Adipose tissue (tissue), 3 donors: ENCODE results near the gene CNIH1. TPM values are rescaled to one million over a fixed set of nuclear protein-coding genes. Genes with fewer than 3 reads are reported as not detected.
A peak's percentile ranks its signal among the peaks of the same experiment; 100 is the strongest.
"Not testable (repeated sequence)": the region's sequence is repeated elsewhere in the genome, so short reads cannot be mapped to it uniquely, and the experiment has no call there.

Source experiments
- H3K27ac ChIP-seq: one replicate; pipeline ENCODE4 v1.5.1; 2013; ENCODE audit warnings: low read depth, low read length
- WGBS, 3 donors: extraction: QIAGEN DNeasy Blood & Tissue Kit; methylation state at CpG; one replicate each; pipeline ENCODE4 v1.1.7; 2013; 5-methylcytosine and 5-hydroxymethylcytosine counted together
- polyA plus RNA-seq, 3 donors: library from polyadenylated mRNA; stranded (reverse); fragments of 200-250 nt; gene quantifications; one replicate each; pipeline ENCODE4 v1.2.3, GENCODE V29; 2013
- donor health status: healthy with polysubstance abuse.
- donor health status: Bipolar disorder and iron deficiency.
- donor health status: healthy.

The CNIH1 gene
- polyA plus RNA-seq, 3 donors: 42.1 to 132 (median 67.6) TPM

DNA sequence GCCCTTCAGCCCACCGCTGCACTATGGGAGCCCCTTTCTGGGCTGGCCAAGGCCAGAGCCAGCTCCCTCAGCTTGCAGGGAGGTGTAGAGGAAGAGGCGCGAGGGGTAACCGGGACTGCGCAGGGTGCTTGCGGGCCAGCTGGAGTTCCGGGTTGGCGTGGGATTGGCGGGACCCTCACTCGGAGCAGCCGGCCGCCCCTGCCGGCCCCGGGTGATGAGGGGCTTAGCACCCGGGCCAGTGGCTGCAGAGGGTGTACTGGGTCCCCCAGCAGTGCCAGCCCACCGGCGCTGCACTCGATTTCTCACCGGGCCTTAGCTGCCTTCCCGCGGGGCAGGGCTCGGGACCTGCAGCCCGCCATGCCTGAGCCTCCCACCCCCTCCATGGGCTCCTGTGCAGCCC is 1.8 kb upstream of the CNIH1 start:
- 94 to 99% (median 96%) methylated on average over 12 to 19 of the region's 23 CpGs for WGBS, 3 donors
- H3K27ac ChIP-seq: not testable (repeated sequence)

DNA sequence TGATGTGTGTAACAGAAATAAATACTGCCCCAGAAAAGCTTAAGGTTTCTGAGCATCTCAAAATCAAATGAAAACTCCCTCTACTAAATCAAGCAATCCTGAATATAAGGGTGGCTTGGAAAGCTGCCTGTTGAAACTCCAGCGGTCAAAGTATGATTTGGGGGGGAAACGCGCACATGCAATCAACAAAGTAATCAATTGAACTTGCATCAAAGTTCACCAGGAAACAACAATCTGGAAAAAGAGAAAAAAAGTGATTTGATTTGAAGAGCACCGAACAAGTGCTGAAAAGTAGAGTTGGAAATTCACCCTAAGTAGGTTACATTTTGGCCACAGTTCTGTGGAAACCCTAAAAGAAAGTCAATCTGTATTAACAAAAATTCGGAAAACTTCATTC is 700 bp downstream of the CNIH1 start:
- H3K27ac ChIP-seq: peak overlapping the region; percentile 43
- WGBS, 3 donors: 2% methylated on average over 5 of the region's 5 CpGs

DNA sequence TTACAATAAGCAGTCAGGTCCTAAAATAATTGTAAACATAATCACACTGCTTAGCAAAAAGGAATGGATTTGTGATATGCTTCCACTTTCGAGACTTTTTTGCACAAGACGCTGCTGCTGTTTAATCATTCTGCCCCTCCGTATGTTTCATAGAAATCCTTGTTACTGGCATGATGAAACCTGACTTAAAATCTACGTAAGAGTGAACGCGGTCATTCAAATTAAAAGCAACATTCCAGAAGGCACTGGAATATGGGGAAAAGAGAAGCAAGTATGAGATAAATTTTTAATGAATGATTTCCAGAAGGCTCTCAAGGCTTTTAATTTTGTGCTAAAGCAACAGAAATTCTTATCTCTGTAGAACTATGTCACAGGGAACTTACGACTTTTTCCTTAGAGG is 1.1 kb downstream of the CNIH1 start:
- no peak overlapping the region for H3K27ac ChIP-seq
- 58 to 64% (median 59%) methylated on average over 7 of the region's 7 CpGs for WGBS, 3 donors

DNA sequence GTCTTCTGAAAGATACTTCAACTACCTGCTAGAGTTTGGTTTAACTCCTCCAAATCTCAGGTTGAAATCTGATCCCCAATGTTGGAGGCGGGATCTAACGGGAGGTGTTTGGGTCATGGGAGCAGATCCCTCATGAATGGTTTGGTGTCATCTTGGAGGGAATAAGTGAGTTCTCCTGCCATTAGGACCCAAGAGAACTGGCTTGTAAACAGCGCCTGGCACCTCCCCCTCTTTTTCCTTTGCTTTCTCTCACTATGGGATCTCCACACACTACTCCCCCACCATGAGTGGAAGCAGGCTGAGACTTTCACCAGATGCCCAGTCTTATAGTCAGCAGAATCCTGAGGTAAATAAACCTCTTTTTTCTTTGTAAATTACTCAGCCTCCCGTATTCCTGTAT is 2.5 kb downstream of the CNIH1 start:
- no peak overlapping the region for H3K27ac ChIP-seq
- WGBS, 3 donors: 87 to 94% (median 92%) methylated on average over 4 of the region's 4 CpGs

DNA sequence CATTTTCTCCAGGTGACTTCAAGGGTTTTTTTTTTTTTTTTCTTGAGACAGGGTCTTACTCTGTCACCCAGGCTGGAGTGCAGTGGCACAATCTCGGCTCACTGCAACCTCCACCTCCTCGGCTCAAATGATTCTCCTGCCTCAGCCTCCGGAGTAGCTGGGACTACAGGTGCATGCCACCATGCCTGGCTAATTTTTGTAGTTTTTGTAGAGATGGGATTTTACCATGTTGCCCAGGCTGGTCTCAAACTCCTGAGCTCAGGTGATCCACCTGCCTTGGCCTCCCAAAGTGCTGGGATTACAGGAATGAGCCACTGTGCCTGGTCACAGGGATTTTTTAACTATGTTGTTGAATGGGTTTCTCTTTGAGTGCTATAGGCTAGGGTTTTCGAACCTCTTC is 3.2 kb downstream of the CNIH1 start:
- H3K27ac ChIP-seq: not testable (repeated sequence)
- WGBS, 3 donors: 93 to 96% (median 95%) methylated on average over 4 of the region's 4 CpGs

DNA sequence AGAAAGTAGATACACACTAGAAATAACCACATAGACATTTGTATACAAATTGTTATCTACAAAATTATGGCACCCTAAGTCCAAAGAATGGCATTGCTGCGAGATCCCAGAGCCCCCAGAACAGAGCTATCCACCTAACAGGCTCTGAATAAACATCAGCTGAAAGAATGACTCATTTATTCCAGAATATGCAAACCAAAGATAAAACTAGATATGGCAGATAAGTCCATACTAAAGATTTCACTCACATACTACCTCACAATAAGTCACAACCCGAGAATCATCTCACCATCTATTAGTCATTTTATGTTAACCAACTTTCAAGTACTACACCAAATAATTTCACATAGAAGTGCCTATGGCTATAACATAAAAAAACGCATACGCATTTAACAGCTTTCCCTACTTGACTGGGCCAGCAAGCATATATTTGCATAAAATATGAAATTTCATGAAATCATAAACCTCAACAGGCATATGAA is 5.6 kb downstream of the CNIH1 start:
- 84 to 85% (median 84%) methylated on average over 4 of the region's 4 CpGs for WGBS, 3 donors
- H3K27ac ChIP-seq: no peak overlapping the region

DNA sequence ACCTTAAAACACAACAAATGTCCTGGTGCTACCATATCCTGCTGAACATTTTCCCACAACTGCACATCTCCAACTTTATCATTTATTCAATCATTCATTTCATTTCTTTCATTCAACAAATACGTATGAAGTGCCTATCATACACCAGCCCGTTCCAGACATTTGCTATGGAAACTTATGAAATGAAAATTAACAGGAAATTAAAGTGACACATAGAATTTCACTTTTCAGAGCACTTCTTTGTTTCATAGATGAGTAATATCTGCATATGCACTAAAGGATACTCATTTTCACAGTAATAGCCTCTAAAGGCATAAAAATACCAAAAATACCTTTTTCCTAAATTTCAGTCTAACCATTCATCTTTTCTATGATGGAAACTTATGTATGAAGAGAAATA is 12.6 kb downstream of the CNIH1 start:
- 91 to 93% (median 92%) methylated on average over 2 of the region's 2 CpGs for WGBS, 3 donors
- no peak overlapping the region for H3K27ac ChIP-seq

DNA sequence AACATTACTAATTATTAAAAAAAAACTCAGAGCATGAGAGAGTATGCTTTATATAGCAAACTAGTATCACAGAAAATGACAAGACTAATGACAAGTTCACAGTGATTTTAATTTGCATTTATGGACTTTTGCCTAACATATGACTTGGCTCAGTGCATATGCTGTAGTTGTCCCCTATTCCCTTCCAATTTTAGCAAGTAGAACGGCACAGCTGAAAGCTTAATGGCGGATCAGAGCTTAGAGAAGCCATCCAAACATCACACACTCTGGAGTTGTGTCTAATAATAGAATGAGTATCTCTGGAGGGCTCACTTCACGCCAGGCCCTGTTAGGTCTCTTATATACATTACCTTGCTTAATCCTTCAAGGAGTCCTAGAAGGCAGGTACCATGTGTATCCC is 13.3 kb downstream of the CNIH1 start:
- 75 to 95% (median 94%) methylated on average over 3 of the region's 3 CpGs for WGBS, 3 donors
- no peak overlapping the region for H3K27ac ChIP-seq

DNA sequence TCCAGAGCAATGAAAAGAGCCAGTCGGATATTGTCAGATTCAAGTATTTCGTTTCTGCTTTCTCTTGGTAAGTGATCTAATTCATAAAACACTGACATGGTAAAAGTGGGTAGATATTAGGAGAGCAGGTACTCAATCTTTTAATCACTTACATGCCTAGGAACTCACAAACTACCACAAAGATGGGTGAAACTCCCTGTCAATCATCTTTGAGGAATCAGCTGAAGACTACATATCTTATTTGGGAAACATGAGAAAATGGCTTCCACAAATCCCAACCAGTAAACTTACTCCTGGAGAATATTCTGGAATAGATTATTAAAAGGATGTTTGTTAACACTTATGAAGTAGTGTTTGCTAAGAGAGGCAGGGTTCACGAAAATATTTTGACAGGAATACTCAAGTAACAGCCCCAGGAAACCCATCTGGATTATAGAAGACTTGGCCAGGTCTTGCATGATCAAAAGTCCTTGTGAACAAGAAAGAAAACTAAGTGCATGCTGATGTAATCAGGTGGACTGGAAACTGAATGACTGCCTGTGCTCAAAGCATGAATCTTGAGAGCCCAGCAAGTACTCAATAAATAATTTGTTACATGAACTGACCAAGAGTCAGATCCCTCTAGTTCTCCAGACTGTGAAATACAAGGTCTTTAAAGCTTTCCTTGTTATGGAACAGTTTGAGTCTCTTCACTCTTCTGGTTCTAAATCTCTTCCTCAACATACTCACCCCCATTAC is 15.5 kb downstream of the CNIH1 start:
- no peak overlapping the region for H3K27ac ChIP-seq
- WGBS, 3 donors: 90 to 95% (median 93%) methylated on average over 3 of the region's 3 CpGs

DNA sequence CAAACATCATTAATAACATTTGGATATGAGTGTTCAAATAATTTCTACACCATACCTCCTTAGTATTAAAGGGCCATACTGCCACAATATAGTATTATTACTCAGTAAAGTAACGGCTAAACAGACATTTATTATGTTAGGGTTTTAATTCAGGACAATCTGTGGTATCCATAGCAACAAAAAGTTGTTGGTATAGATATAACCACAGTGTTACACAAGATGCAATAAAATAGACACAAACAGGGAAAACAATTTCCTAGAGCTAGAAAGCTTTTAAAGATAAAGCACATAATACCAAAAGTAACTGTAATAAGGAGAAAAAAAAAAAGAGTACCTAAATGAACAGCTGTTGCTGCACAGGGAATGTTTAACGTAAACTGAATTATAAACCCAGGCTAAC is 16.1 kb downstream of the CNIH1 start:
- 68 to 86% (median 81%) methylated on average over 2 of the region's 2 CpGs for WGBS, 3 donors
- H3K27ac ChIP-seq: no peak overlapping the region

DNA sequence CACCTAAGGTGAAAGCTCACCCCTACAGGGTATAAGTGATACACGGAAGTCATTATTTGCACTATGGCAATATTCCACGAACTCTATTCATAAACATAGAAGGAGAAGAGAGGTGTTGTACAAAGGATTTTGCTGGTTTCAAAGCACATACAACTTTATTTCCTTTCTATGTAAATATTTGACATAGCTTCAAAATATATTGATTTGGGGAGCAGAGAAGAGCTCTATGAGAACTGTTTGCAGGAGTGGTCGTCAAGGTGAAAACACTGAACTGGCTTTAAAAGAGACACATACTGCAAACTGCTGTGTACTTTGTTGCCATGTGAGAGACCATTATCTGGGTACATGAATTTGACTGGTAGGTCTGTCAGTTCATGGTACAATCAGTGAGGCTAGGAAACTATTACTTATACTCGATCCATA is 16.7 kb downstream of the CNIH1 start:
- no peak overlapping the region for H3K27ac ChIP-seq
- WGBS, 3 donors: 56 to 91% (median 88%) methylated on average over 4 of the region's 4 CpGs

DNA sequence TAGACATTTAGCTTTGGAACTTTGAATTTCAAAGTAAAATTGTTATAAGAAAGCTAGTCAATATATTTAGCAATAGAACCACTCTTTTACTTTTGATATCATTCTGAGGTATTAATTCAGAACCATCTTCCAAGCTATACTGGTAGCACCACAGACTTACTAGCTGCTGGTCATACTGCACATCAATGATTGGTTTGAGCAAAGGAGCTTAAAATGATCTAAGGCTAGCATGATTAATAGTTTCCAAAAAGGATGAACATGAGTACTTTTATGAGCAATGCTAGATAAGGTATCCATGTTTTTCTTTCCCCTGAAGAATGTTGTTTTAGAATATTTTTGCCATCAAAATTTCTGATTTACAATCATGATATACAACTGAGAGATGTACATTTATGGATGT is 17.2 kb downstream of the CNIH1 start:
- H3K27ac ChIP-seq: no peak overlapping the region

DNA sequence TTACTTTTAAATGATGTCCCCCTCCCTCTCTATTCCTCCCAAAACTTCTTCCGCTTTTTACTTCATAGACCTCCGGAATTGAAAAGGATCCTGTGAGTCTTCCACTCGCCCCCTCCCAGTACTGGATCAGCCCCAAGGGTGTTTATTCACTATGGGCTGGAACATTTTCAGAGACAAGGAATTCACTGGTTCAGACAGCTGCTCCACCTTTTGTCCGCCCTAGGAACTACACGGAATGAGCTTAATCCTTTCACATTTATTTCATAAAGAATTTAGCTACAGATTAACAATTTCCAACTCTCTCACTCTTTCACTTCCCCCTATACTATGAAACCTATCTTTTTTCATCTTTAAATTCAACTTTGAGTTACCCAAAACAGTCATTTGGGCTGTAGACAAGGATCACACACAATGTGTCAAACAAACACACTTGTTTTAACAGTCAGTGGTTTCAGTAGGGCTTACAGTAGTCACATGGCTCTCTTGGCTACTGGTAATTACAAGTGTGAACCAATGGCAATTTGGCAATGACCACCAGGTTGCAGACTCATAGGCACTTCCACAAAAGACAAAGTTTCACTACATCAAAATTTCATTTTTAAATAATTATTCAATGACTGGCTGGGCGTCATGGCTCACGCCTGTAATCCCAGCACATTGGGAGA is 20.6 kb downstream of the CNIH1 start:
- H3K27ac ChIP-seq: no peak overlapping the region
- 44 to 57% (median 50%) methylated on average over 7 of the region's 7 CpGs for WGBS, 3 donors

DNA sequence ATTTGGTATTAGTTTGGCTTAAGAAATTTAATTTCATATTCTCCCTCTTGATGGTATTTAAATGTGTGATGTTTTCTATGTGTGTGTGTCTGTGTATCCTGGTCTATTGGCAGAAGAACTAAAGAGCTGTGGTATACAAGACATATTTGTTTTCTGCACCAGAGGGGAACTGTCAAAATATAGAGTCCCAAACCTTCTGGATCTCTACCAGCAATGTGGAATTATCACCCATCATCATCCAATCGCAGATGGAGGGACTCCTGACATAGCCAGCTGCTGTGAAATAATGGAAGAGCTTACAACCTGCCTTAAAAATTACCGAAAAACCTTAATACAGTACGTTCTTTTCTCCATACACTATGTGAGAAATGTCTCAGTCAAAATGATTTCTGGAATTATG is 29.8 kb downstream of the CNIH1 start:
- no peak overlapping the region for H3K27ac ChIP-seq
- 96 to 97% (median 96%) methylated on average over 3 of the region's 3 CpGs for WGBS, 3 donors

DNA sequence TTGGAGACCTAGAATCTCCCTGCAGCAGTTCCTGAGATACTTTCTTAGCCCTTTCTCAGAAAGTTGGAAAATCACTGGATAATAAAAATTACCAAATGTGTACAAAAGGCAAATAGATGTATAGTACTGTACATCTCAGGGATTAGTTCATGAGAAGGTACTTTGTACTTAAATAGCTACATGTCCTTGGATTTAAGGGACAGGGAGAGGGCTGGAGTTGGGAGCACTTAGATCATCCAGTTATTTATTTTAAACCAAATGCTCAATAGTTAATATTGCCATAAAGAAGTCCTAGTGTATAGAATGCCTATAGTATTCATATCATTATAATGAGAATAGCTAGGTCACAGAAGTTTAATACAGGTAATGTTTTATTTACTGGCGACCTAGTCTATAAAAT is 31.0 kb downstream of the CNIH1 start:
- 94 to 96% (median 95%) methylated on average over 1 of the region's 1 CpG for WGBS, 3 donors
- no peak overlapping the region for H3K27ac ChIP-seq

DNA sequence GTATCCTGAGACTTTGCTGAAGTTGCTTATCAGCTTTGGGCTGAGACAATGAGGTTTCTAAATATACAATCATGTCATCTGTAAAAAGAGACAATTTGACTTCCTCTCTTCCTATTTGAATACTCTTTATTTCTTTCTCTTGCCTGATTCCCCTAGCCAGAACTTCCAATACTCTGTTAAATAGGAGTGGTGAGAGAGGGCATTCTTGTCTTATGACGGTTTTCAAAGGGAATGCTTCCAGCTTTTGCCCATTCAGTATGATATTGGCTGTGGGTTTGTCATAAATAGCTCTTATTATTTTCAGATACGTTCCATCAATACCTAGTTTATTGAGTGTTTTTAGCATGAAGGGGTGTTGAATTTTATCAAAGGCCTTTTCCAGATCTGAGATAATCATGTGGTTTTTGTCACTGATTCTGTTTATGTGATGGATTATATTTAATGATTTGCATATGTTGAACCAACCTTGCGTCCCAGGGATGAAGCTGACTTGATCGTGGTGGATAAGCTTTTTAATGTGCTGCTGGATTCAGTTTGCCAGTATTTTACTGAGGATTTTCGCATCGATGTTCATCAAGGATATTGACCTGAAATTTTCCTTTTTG is 37.7 kb downstream of the CNIH1 start:
- WGBS, 3 donors: 96 to 97% (median 97%) methylated on average over 6 of the region's 6 CpGs
- H3K27ac ChIP-seq: not testable (repeated sequence)

DNA sequence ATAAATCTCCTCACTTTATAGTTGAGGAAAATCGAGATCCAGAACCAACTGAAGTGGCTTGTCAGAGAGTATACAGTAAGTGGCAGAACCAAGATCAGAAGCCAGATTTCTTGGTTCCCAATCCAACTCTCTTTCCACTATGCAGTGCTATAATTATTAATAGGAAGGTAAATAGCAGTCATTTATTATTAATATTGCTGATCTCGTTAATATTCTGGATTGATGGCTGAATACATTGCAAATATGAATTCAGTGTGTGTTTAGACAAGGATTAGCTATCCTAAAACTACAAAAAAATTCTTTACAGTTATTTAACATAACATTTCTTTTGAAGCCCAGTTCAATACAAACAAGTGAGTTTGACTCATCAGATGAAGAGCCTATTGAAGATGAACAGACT is 41.6 kb downstream of the CNIH1 start:
- WGBS, 3 donors: 89 to 93% (median 93%) methylated on average over 2 of the region's 2 CpGs
- no peak overlapping the region for H3K27ac ChIP-seq

DNA sequence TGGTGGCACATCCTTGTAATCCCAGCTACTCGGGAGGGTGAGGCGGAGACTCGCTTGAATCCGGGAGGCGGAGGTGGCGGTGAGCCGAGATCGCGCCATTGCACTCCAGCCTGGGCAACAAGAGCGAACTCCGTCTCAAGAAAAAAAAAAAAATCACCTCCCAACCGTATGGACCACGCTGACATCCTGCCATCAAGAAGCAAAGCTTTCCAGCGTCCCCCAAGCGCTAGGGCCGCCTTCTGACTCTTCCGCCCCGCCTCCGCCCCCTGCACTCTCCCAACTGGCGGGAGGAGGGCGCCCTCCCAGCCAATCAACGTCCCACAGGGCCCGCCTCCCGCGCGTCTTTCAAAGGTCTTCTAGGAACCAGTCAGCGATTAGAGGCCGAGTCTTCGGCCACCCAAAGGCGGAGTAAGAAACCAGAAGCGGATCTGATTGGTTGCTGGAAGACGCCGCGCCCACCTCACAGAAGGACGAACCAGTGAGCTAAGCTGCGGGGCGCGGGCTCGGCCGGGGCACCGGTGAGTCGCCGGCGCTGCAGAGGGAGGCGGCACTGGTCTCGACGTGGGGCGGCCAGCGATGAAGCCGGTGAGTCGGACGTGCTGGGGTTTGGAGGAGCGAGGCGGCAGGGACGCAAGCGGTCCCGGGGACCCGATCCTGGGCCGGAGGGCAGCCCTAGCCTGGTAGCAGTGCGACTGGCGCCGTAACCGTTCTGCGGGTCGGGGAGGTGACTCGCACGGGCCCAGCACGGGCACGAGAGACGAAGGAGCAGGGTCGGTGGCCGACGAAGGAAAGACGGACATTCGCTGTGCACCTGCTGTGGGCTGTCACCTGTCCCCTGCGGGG is 44.5 kb downstream of the CNIH1 start, which contains the start of gene CDKN3:
TSS of gene CDKN3 (plus strand) at position 515 of the 843 bp plus-strand sequence. CDS start at position 577, 62 bp downstream.
- 1 to 2% (median 1%) methylated on average over 74 to 76 of the region's 76 CpGs for WGBS, 3 donors
- no peak within 1 kb of the TSS for H3K27ac ChIP-seq

DNA sequence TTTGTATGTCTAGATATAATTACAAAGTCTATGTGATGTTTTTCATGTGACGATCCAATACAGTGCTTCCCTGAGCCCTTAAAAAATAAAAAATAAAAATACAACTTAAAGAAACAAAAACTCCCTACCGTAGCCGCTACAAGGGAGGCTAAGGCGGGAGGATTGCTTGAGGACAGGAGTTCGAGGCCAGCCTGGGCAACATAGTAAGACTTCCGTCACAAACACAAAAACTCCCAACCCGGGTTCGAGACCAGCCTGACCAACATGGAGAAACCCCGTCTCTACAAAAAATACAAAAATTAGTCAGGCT is 45.0 kb downstream of the CNIH1 start:
- WGBS, 3 donors: 68 to 73% (median 71%) methylated on average over 9 of the region's 9 CpGs
- H3K27ac ChIP-seq: no peak overlapping the region
